Vagina (tissue), 2 donors: ENCODE measurements around the gene PTTG1IP. TPM values are rescaled to one million over a fixed set of nuclear protein-coding genes. Genes with fewer than 3 reads are reported as not detected.

ENCODE experiments used
- DNase-seq, 2 donors: peaks; one replicate each; pipeline ENCODE4 v3.0.0-alpha.2; 2017; ENCODE audit errors: extremely low spot score in 2 of 2
- H3K27ac ChIP-seq: fragments of 200-600 bp; sonication (generic); one replicate; pipeline ENCODE4 v1.5.1; 2019
- H3K27me3 ChIP-seq: fragments of 200-600 bp; sonication (generic); one replicate; pipeline ENCODE4 v1.5.1; 2019
- H3K36me3 ChIP-seq, 2 donors: fragments of 200-600 bp; sonication (generic); one replicate each; pipeline ENCODE4 v1.5.1; 2017 to 2019
- H3K4me1 ChIP-seq: fragments of 200-600 bp; sonication (generic); one replicate; pipeline ENCODE4 v1.5.1; 2019
- H3K4me3 ChIP-seq, 2 donors: fragments of 200-600 bp; sonication (generic); 1 replicate in 1 of 2; 2 replicates in 1 of 2; pipeline ENCODE4 v1.5.1; 2016 to 2019
- H3K9me3 ChIP-seq: fragments of 200-600 bp; sonication (generic); one replicate; pipeline ENCODE4 v1.5.1; 2019
- POLR2A ChIP-seq, 2 donors: fragments of 450-650 bp; IDR thresholded peaks; one replicate each; pipeline ENCODE4 v1.6.1; 2017; ENCODE audit warnings: antibody characterized with exemption in 2 of 2, mild to moderate bottlenecking in 2 of 2, moderate library complexity in 2 of 2
- POLR2AphosphoS5 ChIP-seq, 2 donors: sonication (generic); formaldehyde crosslinking; IDR thresholded peaks; one replicate each; pipeline ENCODE4 v1.9.0; 2017; ENCODE audit warnings: antibody characterized with exemption in 2 of 2, mild to moderate bottlenecking in 2 of 2, low read depth in 1 of 2; ENCODE audit not compliant: insufficient read depth in 1 of 2
- intact Hi-C: fragments of 100-400 bp; cut with DNase I; formaldehyde crosslinking; loops from one replicate; pipeline ENCODE4 v1.15.1; 2023
- total RNA-seq: library from RNA; depleted of rRNA; stranded (reverse); fragments of >200 nt; gene quantifications from one replicate; pipeline ENCODE4 v1.2.3, GENCODE V29; 2016
- TF ChIP-seq, protein P1 (sequence below), 3 experiments: fragments of 450-650 bp in 2 of 3; fragments of 200-600 bp in 1 of 3; sonication (generic) in 1 of 3; IDR thresholded peaks; one replicate each; pipeline ENCODE4 v1.5.1; 2017 to 2019; ENCODE audit warnings: antibody characterized with exemption in 3 of 3, mild to moderate bottlenecking in 2 of 3, moderate library complexity in 2 of 3

PTTG1IP gene
- total RNA-seq, 1 donor from 2014 or later, result 165 TPM

- Histone ChIP-seq H3K27me3 (no peaks in the 10 kb centered on the region), H3K4me3 (peak overlapping the region; percentile 10 to 34), H3K27ac (no peak overlapping the region), H3K9me3 (no peaks in the 10 kb centered on the region), H3K36me3 (no peaks in the 10 kb centered on the region), H3K4me1 (no peaks in the 10 kb centered on the region)
- no peak for DNase-seq
- TF ChIP-seq POLR2A (IDR thresholded peaks at IDR 0.05) (no peak), POLR2AphosphoS5 (IDR thresholded peaks at IDR 0.05; ENCODE audit: insufficient read depth in 1 of 2, low read depth in 1 of 2) (no peak)
- TF ChIP-seq, protein P1, sequence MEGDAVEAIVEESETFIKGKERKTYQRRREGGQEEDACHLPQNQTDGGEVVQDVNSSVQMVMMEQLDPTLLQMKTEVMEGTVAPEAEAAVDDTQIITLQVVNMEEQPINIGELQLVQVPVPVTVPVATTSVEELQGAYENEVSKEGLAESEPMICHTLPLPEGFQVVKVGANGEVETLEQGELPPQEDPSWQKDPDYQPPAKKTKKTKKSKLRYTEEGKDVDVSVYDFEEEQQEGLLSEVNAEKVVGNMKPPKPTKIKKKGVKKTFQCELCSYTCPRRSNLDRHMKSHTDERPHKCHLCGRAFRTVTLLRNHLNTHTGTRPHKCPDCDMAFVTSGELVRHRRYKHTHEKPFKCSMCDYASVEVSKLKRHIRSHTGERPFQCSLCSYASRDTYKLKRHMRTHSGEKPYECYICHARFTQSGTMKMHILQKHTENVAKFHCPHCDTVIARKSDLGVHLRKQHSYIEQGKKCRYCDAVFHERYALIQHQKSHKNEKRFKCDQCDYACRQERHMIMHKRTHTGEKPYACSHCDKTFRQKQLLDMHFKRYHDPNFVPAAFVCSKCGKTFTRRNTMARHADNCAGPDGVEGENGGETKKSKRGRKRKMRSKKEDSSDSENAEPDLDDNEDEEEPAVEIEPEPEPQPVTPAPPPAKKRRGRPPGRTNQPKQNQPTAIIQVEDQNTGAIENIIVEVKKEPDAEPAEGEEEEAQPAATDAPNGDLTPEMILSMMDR (IDR thresholded peaks at IDR 0.05), result no peak
- intact Hi-C loops, result no loop called here
These were observed 45.8 kb upstream of the PTTG1IP start for GRCh38 chr21:44919111-44919912.

DNA sequence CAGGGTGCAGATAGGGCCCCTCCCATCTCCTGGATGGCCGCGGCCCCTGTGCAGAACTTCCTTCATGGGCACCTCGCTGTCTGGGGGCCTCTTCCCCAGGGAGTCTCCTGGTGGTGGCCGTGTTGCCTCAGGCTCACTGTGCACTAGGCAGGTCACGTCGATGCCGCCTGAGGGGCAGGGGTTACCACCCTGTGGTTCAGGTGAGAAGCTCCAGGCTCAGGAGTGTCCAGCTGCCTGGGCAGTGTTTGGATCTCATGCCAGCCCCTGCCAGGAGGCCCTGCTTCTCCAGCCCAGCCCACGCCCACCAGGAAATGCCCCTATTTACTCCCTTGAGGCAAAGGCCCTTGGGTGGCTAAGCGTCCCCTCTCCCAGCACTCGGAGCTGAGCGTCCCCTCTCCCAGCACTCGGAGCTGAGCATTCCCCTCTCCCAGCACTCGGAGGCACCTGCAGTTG, 45.1 kb upstream of the PTTG1IP start:
- TF ChIP-seq POLR2A (IDR thresholded peaks at IDR 0.05), result no peak
- TF ChIP-seq POLR2AphosphoS5 (IDR thresholded peaks at IDR 0.05; ENCODE audit: insufficient read depth in 1 of 2, low read depth in 1 of 2), result no peak
- TF ChIP-seq, protein P1 (IDR thresholded peaks at IDR 0.05), result no peak
- intact Hi-C loops, result no loop called here
- no peaks in the 10 kb centered on the region for H3K9me3 ChIP-seq
- H3K36me3 ChIP-seq, result no peaks in the 10 kb centered on the region
- no peak overlapping the region for H3K27ac ChIP-seq
- peak overlapping the region in 1 of 2 donors; percentile 34 for H3K4me3 ChIP-seq
- no peaks in the 10 kb centered on the region for H3K4me1 ChIP-seq
- no peak for DNase-seq
- no peaks in the 10 kb centered on the region for H3K27me3 ChIP-seq

DNA sequence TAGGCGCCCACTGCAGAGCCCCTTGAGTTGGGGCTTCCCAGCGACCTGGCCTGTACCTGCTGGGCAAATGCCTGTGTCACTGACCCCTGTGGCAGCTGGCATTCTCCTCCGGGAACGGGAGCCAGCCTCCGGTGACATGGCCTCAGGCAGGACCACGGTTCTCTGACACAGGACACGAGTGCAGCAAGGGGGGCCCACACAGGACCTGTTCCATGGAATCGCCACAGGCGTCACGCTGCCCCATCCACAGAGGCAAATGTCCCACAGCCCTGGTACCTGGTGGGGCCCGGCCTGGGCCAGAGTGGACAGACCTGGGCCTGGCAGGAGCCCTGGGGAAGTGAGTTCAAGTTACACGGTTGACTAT, 44.6 kb upstream of the PTTG1IP start:
- H3K27ac ChIP-seq, result no peak overlapping the region
- H3K9me3 ChIP-seq, result no peaks in the 10 kb centered on the region
- intact Hi-C loops, result no loop called here
- no peak overlapping the region for H3K4me3 ChIP-seq
- no peaks in the 10 kb centered on the region for H3K4me1 ChIP-seq
- DNase-seq, result no peak
- H3K27me3 ChIP-seq, result no peaks in the 10 kb centered on the region
- TF ChIP-seq POLR2A (IDR thresholded peaks at IDR 0.05) (no peak), POLR2AphosphoS5 (IDR thresholded peaks at IDR 0.05; ENCODE audit: insufficient read depth in 1 of 2, low read depth in 1 of 2) (no peak)
- TF ChIP-seq, protein P1 (IDR thresholded peaks at IDR 0.05), result no peak
- no peaks in the 10 kb centered on the region for H3K36me3 ChIP-seq

GRCh38 chr21:44917446-44918106, 44.1 kb upstream of the PTTG1IP start:
- H3K9me3 ChIP-seq, result no peaks in the 10 kb centered on the region
- H3K4me1 ChIP-seq, result peaks cover under 1% of the 10 kb centered on the region
- no peak for DNase-seq
- H3K36me3 ChIP-seq, result no peaks in the 10 kb centered on the region
- no peaks in the 10 kb centered on the region for H3K27me3 ChIP-seq
- H3K4me3 ChIP-seq, result no peak overlapping the region
- no peak overlapping the region for H3K27ac ChIP-seq
- no peak for TF ChIP-seq POLR2A (IDR thresholded peaks at IDR 0.05)
- TF ChIP-seq POLR2AphosphoS5 (IDR thresholded peaks at IDR 0.05; ENCODE audit: insufficient read depth in 1 of 2, low read depth in 1 of 2), result no peak
- TF ChIP-seq, protein P1 (IDR thresholded peaks at IDR 0.05), result no peak
- intact Hi-C loops, result no loop called here

DNA sequence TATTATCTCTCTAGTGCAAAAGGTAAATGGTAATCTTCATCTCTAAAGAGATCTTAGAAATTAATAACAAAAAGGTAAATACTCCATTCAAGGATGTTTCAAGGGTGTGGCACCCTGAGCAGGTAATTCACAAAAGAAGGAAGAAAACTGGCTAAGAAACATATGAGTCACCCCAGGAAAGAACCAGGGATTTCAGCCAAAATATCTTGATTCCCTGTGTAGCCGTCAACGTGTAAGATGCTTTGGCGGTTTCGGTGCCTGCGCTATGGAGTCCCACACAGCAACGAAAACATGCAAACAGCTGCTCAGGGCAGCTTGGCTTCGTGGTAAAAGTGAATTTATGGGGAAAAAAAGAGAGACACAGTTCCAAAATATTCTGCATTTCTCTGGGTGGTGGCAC, 43.5 kb upstream of the PTTG1IP start:
- Histone ChIP-seq H3K9me3 (no peaks in the 10 kb centered on the region), H3K4me3 (no peak overlapping the region), H3K4me1 (peaks cover 6% of the 10 kb centered on the region), H3K36me3 (no peaks in the 10 kb centered on the region), H3K27ac (no peak overlapping the region), H3K27me3 (no peaks in the 10 kb centered on the region)
- no peak for DNase-seq
- intact Hi-C loops, result no loop called here
- TF ChIP-seq, protein P1 (IDR thresholded peaks at IDR 0.05), result no peak
- TF ChIP-seq POLR2AphosphoS5 (IDR thresholded peaks at IDR 0.05; ENCODE audit: insufficient read depth in 1 of 2, low read depth in 1 of 2), result peak in 1 of 2 donors; percentile 69
